22Rv1 (cell line): Measurements from ENCODE around the gene KCNQ1.

Source experiments
- ZFX ChIP-seq: fragments of 450-650 bp; IDR thresholded peaks from 2 replicates; pipeline ENCODE4 v1.6.1; 2017; ENCODE audit warnings: antibody characterized with exemption, borderline replicate concordance
- TF ChIP-seq, protein P1 (sequence below): fragments of 450-650 bp; IDR thresholded peaks from 2 replicates; pipeline ENCODE4 v1.5.1; 2017; ENCODE audit warnings: mild to moderate bottlenecking

DNA sequence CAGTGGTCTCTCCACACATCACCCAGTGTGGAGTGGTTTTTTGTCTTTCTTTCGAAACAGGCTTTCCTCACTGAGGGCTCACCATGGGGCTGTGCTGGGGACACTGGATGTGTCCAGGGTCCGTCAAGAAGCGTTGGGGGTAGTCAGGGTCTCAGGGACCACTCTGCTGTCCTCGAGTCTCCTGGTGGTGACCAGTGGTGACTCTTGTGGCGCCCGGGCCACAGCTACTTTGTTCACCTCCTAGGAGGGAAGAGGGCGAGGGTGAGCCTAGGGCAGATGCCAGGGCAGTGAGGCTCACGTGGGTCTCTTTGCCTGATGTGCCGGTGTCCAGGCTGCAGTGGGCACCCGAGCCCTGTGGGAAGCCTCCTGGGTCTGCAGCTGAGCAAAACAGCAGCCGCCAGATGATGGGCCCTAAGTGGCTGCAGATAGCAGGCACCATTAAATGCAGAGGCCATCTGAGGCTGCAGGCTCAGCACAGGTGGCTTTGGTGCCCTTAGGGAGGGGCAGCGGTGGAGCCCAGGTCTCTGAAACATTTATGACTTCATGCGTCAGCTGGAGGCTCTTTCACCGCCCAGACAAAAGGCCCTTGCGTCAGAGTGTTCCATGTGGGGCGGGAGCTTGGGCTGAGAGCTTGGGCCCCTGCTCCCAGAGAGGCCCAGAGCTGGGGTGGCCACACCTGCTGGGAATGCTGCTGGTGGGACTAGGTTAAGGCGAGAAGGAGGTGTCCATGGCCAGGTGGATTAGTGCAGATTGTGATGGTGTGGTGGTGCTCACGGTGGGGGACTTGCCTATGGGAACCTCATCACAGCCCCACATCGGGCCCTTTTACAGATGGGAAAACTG lies 29.5 kb downstream of the KCNQ1 start:
- TF ChIP-seq, protein P1, sequence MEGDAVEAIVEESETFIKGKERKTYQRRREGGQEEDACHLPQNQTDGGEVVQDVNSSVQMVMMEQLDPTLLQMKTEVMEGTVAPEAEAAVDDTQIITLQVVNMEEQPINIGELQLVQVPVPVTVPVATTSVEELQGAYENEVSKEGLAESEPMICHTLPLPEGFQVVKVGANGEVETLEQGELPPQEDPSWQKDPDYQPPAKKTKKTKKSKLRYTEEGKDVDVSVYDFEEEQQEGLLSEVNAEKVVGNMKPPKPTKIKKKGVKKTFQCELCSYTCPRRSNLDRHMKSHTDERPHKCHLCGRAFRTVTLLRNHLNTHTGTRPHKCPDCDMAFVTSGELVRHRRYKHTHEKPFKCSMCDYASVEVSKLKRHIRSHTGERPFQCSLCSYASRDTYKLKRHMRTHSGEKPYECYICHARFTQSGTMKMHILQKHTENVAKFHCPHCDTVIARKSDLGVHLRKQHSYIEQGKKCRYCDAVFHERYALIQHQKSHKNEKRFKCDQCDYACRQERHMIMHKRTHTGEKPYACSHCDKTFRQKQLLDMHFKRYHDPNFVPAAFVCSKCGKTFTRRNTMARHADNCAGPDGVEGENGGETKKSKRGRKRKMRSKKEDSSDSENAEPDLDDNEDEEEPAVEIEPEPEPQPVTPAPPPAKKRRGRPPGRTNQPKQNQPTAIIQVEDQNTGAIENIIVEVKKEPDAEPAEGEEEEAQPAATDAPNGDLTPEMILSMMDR = no peak
- TF ChIP-seq ZFX = no peak
